NOMO-1 treated with dmso at 0.1 percent for 144 hours (cell line): ENCODE measurements around the gene GARS1.
"Not testable (repeated sequence)": the region's sequence is repeated elsewhere in the genome, so short reads cannot be mapped to it uniquely, and the experiment has no call there.

ENCODE experiments used
- DNase-seq: peaks from one replicate; lab custom pipeline; 2025; ENCODE audit not compliant: unreplicated experiment; lab: John Stamatoyannopoulos, UW

Gene GARS1

GRCh38 chr7:30572212-30572841 is 22.4 kb upstream of the GARS1 start:
- no peak for DNase-seq

- no peak for DNase-seq
Measured at GRCh38 chr7:30575910-30576309, 18.8 kb upstream of the GARS1 start.

- no peak for DNase-seq
Measured at GRCh38 chr7:30583181-30583580, 11.5 kb upstream of the GARS1 start.

GRCh38 chr7:30584415-30584814 is 10.3 kb upstream of the GARS1 start:
- no peak for DNase-seq

- DNase-seq: no peak
Measured at GRCh38 chr7:30584965-30585364, 9.7 kb upstream of the GARS1 start.

- peak; percentile 76 for DNase-seq
Measured at GRCh38 chr7:30585675-30586074, 9.0 kb upstream of the GARS1 start.

GRCh38 chr7:30587547-30587946 is 7.1 kb upstream of the GARS1 start:
- not testable (repeated sequence) for DNase-seq

GRCh38 chr7:30589111-30589510 is 5.6 kb upstream of the GARS1 start:
- no peak for DNase-seq

GRCh38 chr7:30594048-30594539 is 584 bp upstream of the GARS1 start:
- peak; percentile 31 for DNase-seq

- no peak for DNase-seq
Measured at GRCh38 chr7:30595436-30596013, 847 bp downstream of the GARS1 start.

GRCh38 chr7:30596014-30596641 is 1.4 kb downstream of the GARS1 start:
- no peak for DNase-seq

- no peak for DNase-seq
Measured at GRCh38 chr7:30596721-30597120, 2.0 kb downstream of the GARS1 start.

GRCh38 chr7:30598121-30598876 is 3.6 kb downstream of the GARS1 start:
- no peak for DNase-seq

- no peak for DNase-seq
Measured at GRCh38 chr7:30604901-30605300, 10.2 kb downstream of the GARS1 start.

GRCh38 chr7:30605832-30606231 is 11.2 kb downstream of the GARS1 start:
- DNase-seq: no peak

- no peak for DNase-seq
Measured at GRCh38 chr7:30612658-30613265, 18.1 kb downstream of the GARS1 start.

- DNase-seq: no peak
Measured at GRCh38 chr7:30613366-30614325, 19.0 kb downstream of the GARS1 start.

- no peak for DNase-seq
Measured at GRCh38 chr7:30616318-30616717, 21.6 kb downstream of the GARS1 start.

GRCh38 chr7:30617359-30617758 is 22.7 kb downstream of the GARS1 start:
- no peak for DNase-seq

GRCh38 chr7:30618080-30618676 is 23.5 kb downstream of the GARS1 start:
- DNase-seq: no peak
